Measurements from ENCODE around the gene CDH23. TPM values are rescaled to one million over a fixed set of nuclear protein-coding genes. Genes with fewer than 3 reads are reported as not detected.

CDH23 gene
- total and polyA plus RNA-seq, 2 of the 8 experiments (the other 6 are each of a cell fraction or from before 2014, with no cell fraction given), result 1.9 to 4.9 TPM

DNA sequence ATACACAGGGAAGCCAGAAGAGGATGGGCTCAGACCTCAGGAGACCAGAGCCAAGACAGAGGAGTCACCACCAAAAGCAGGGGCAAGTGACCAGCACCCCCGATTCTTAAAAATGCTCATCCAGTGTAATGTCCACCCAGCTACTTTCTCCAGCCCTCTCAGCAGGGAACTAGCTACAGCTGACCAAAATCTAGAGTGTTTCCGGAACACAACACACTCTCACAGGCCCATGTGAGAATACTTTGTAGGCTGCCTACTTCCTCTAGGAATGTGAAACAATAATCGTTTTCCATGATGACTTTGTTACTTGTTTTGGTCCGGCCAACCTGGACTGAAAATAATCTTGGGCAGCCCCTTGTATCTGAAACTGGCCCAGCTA, 439.9 kb downstream of the CDH23 start:
- 93% methylated on average over 4 of the region's 4 CpGs; no CpG with 5 or more reads in 1 of the 2 experiments for whole genome bisulfite sequencing, 2 experiments (ENCODE audit: extremely low coverage in 1 of 2, insufficient coverage in 1 of 2, insufficient read length in 1 of 2, insufficient replicate concordance in 2 of 2, low coverage in 1 of 2, low lambda C conversion rate in 2 of 2, missing lambda C conversion rate in 1 of 2)
- POLR2A ChIA-PET (ENCODE audit: partially characterized antibody), result interaction anchor here (1.0 to 2.8 kb wide), 3 partner anchors 14 to 23 kb away, joined by 5 to 11 read pairs (median 5); partner anchors contain the start of gene PSAP
- CTCF ChIA-PET (ENCODE audit: partially characterized antibody), result interaction anchor here (0.9 to 11.0 kb wide), 11 partner anchors 9 to 108 kb away, joined by 3 to 113 read pairs (median 5); partner anchors contain the start of gene VSIR

More for the DNA sequence above, 439.9 kb downstream of the CDH23 start:
- H4K8ac ChIP-seq (ENCODE audit: extremely low read depth, insufficient read depth, low read length), result no peak overlapping the region
- H2BK15ac ChIP-seq (ENCODE audit: low read length), result no peak overlapping the region
- peaks cover 11 to 28% (median 12%) of the 10 kb centered on the region in 4 experiments for H3K4me1 ChIP-seq (replicated peaks in 1 of 4; ENCODE audit: control insufficient read depth in 3 of 4, insufficient read depth in 4 of 4, low read length in 3 of 4)
- no peak for FAIRE-seq
- no peak overlapping the region for H4K91ac ChIP-seq (replicated peaks; ENCODE audit: insufficient read length, low read length)
- no peaks in the 10 kb centered on the region for H3K23me2 ChIP-seq (ENCODE audit: low read depth, low read length)
- peaks cover 41 to 94% of the 10 kb centered on the region in 2 experiments for H3K79me2 ChIP-seq (ENCODE audit: control insufficient read depth in 1 of 2, insufficient read depth in 2 of 2, low read length in 2 of 2)
- H3K18ac ChIP-seq (ENCODE audit: extremely low read depth, low read length), result no peak overlapping the region
- no peaks in the 10 kb centered on the region for H3K9me3 ChIP-seq (ENCODE audit: insufficient read depth in 2 of 2, low read depth in 1 of 2, low read length in 1 of 2)
- H2AK5ac ChIP-seq (ENCODE audit: low read depth, low read length), result no peak overlapping the region
- no peak overlapping the region for H2BK120ac ChIP-seq (replicated peaks; ENCODE audit: low read depth, low read length)
- H3K23ac ChIP-seq (ENCODE audit: insufficient read length), result no peak overlapping the region
- peak overlapping the region; percentile 43; the same call in 1 of the 2 replicates for H3K27ac ChIP-seq (ENCODE audit: low read depth, low read length)
- H3K56ac ChIP-seq (replicated peaks; ENCODE audit: insufficient read length, low read depth, low read length), result no peak overlapping the region
- H3K4me2 ChIP-seq (ENCODE audit: insufficient read depth in 1 of 2, low read depth in 2 of 2, low read length in 2 of 2), result no peak overlapping the region
- peak overlapping the region; percentile 39; the same call in 1 of the 2 replicates for H2BK12ac ChIP-seq (ENCODE audit: low read depth, low read length)
- H3K4me3 ChIP-seq (ENCODE audit: extremely low read depth in 1 of 4, insufficient read depth in 2 of 4, low read depth in 3 of 4, low read length in 4 of 4), result no peak overlapping the region
- no peak overlapping the region for H3K4ac ChIP-seq (replicated peaks; ENCODE audit: insufficient read length, low read depth, low read length)
- no peaks in the 10 kb centered on the region for H3K27me3 ChIP-seq (replicated peaks in 1 of 4; ENCODE audit: control insufficient read depth in 3 of 4, extremely low read depth in 1 of 4, insufficient read depth in 3 of 4, low read length in 3 of 4)
- peaks cover 39 to 40% of the 10 kb centered on the region in 2 experiments for H4K20me1 ChIP-seq (replicated peaks in 1 of 2; ENCODE audit: control insufficient read depth in 1 of 2, insufficient read depth in 2 of 2, low read length in 2 of 2)
- no peak overlapping the region for H3K9ac ChIP-seq (replicated peaks in 1 of 4; ENCODE audit: extremely low read depth in 1 of 4, low read depth in 3 of 4, low read length in 3 of 4)
- peaks cover 3 to 7% (median 5%) of the 10 kb centered on the region in 4 experiments; a peak in 6 of 8 replicates for H3K36me3 ChIP-seq (ENCODE audit: control insufficient read depth in 2 of 4, insufficient read depth in 4 of 4, low read length in 3 of 4)
- H2AFZ ChIP-seq (ENCODE audit: low read length), result no peak overlapping the region
- H3K79me1 ChIP-seq (ENCODE audit: low read depth, low read length), result peaks cover 21% of the 10 kb centered on the region
- H3K14ac ChIP-seq (ENCODE audit: insufficient read length), result no peak overlapping the region
- peak overlapping the region; percentile 75; the same call in 1 of the 2 replicates for H2BK5ac ChIP-seq (ENCODE audit: low read depth, low read length)
- no peak overlapping the region for H2BK20ac ChIP-seq (ENCODE audit: low read length)
- TF ChIP-seq RXRA (IDR thresholded peaks at IDR 0.05; ENCODE audit: insufficient read depth, low read depth, low read length), result no peak
- no peak for TF ChIP-seq CREB1 (IDR thresholded peaks at IDR 0.05)
- no peak for TF ChIP-seq YY1 (IDR thresholded peaks at IDR 0.05; ENCODE audit: low read depth, low read length)
- TF ChIP-seq, protein P1, sequence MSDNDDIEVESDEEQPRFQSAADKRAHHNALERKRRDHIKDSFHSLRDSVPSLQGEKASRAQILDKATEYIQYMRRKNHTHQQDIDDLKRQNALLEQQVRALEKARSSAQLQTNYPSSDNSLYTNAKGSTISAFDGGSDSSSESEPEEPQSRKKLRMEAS (IDR thresholded peaks at IDR 0.05), result no peak
- TF ChIP-seq HDAC2 (IDR thresholded peaks at IDR 0.05; ENCODE audit: borderline replicate concordance in 1 of 2, low read depth in 2 of 2, low read length in 2 of 2), result no peak
- no peak for DNase-seq (ENCODE audit: low read depth in 1 of 2, low spot score in 2 of 2)
- no peak overlapping the region for H4K5ac ChIP-seq (ENCODE audit: insufficient read length, low read depth, low read length)
